NCI-H2081 treated with DMSO at 0.1 percent for 48 hours (cell line): Measurements from ENCODE around the gene RBM19.
"Not testable (repeated sequence)": the region's sequence is repeated elsewhere in the genome, so short reads cannot be mapped to it uniquely, and the experiment has no call there.

Experiments used
- DNase-seq: peaks from one replicate; lab custom pipeline; 2025; lab: John Stamatoyannopoulos, UW

RBM19 gene, protein sequence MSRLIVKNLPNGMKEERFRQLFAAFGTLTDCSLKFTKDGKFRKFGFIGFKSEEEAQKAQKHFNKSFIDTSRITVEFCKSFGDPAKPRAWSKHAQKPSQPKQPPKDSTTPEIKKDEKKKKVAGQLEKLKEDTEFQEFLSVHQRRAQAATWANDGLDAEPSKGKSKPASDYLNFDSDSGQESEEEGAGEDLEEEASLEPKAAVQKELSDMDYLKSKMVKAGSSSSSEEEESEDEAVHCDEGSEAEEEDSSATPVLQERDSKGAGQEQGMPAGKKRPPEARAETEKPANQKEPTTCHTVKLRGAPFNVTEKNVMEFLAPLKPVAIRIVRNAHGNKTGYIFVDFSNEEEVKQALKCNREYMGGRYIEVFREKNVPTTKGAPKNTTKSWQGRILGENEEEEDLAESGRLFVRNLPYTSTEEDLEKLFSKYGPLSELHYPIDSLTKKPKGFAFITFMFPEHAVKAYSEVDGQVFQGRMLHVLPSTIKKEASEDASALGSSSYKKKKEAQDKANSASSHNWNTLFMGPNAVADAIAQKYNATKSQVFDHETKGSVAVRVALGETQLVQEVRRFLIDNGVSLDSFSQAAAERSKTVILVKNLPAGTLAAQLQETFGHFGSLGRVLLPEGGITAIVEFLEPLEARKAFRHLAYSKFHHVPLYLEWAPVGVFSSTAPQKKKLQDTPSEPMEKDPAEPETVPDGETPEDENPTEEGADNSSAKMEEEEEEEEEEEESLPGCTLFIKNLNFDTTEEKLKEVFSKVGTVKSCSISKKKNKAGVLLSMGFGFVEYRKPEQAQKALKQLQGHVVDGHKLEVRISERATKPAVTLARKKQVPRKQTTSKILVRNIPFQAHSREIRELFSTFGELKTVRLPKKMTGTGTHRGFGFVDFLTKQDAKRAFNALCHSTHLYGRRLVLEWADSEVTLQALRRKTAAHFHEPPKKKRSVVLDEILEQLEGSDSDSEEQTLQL

DNA sequence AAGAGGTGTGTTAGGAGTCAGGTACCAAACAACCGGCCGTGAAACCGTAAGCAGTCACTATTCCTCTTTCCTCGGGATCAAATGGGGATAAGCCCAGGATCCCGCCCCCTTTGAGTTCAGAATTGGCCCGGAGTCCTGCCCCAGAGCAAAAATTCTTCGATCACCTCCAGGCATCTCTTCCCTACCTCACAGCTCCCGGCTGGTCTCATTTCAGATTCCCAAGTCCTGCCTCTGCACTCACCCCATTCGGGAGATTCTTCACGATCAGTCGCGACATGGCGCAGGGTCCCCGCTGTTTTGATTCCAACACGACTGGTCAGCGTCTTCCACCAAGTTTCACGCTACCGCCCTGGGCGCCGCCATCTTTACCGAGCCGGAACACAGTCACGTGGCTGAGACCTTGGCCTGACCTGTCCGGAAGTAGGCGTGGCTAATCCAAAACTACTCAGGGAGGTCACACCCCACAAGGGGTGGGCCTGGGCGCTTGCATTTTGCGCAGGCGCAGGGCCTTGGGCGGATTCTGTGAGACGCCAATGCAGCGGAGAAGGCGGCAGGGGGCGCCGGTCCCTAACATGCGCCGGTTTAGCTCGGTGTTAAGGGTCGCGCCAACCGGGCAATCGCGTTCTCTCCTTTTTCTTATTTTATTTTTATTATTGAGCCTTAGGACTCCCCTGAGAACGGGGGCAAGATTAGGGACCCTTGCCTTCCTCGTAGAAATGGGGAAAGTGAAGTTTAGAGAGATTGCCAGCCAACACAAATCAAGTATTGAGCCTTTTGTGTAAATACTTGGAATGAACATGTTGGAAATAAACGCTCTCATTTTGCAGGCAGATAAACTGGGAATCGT is at the start of gene RBM19:
RBM19 (minus strand) TSS at position 375 of the 847 bp plus-strand sequence; CDS start at position 277, 98 bp downstream.
- DNase-seq, result peak; percentile 76

DNA sequence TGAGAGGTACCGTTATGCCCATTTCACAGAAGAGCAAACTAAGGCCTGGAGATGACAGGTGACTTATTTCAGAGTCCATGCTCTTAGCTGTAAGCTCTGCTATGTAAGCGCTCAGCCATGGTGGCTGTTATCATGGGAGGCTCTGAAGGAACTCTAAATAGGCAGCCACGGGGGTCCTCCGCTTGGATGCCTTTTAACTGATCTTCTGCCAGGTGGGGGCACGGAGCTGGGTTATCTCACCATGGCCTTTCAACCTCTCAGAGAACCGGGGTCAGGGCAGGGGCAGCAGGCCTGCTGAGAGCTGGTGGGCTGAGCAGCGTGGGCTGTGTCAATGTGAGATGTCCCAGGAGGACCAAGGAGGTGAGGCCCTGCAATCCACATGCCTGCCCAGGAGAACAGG is 49.7 kb upstream of the RBM19 start:
- no peak for DNase-seq

DNA sequence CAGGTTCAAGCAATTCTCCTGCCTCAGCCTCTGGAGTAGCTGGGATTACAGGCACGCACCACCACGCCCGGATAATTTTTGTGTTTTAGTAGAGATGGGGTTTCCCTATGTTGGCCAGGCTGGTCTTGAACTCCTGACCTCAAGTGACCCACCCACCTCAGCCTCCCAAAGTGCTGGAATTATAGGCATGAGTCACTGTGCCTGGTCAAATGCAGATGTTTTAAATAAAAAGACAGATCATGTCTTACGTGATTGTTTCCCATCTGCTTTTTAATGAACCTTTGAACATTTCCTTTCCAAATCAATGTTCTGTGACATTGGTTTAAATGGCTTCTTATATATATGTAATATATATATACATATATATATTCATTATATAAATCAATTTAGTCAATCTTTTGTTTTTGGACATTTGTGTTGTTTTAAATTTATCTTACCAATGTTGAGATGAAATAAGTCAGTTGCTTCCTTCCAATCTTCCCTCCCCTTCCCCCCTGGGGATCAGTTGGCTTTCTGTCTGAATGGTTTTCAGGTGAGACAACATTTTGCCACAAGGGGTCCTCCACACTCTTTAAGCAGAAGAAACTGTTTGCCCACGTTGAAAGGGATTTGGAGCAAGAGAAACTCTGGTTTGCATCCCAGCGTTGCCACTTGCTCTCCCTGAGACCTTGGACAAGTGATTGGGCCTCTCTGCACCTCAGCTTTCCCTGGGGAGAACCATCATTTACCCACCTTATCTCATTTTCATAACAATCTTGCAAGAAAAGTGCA is 47.6 kb upstream of the RBM19 start:
- DNase-seq, result no peak

DNA sequence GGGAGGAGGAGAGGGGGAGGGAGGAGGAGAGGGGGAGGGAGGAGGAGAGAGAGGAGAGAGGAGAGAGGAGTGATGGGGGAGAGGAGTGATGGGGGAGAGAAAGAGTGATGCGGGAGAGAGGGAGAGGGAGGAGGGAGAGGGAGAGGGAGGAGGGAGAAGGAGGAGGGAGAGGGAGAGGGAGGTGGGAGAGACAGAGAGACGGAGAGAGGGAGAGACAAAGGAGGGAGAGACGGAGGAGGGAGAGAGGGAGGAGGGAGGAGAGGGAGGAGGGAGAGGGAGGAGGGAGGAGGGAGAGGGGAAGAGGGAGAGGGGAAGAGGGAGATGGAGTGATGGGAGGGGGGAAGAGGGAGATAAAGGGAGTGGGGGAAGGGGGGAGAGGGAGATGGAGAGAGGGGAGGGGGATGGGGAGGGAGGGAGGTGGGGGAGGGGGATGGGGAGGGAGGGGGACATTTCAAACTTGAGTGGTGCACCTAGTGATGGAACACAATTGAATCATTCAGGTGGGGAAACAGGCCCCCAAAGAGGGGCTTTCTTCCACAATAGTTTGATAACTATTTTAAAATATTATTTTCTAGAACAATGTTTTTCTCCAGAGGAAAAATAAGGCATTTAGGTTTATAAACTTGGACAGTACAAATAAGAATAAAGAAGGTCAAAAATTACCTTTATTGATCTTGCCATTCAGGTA is 46.8 kb upstream of the RBM19 start:
- DNase-seq, result no peak

DNA sequence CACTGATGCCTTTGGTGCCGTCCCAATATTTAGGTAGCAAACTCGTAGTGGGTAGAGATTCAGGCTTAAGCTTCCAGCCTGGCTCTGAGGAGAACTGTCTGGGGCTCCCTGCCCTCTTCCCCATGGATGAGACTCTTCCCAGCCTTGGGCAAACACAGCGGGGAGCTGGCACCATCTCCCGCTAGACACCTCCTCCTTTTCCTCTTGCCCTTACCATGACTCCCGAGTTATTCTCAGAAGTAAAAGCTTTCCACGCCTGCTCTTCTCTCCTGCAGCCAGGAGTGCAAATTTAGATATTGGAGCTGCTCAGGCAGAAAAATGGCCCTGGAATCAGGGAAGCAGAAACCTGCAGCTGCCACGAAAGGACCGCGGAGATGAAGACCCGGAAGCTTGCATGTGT is 45.6 kb upstream of the RBM19 start:
- DNase-seq, result no peak

DNA sequence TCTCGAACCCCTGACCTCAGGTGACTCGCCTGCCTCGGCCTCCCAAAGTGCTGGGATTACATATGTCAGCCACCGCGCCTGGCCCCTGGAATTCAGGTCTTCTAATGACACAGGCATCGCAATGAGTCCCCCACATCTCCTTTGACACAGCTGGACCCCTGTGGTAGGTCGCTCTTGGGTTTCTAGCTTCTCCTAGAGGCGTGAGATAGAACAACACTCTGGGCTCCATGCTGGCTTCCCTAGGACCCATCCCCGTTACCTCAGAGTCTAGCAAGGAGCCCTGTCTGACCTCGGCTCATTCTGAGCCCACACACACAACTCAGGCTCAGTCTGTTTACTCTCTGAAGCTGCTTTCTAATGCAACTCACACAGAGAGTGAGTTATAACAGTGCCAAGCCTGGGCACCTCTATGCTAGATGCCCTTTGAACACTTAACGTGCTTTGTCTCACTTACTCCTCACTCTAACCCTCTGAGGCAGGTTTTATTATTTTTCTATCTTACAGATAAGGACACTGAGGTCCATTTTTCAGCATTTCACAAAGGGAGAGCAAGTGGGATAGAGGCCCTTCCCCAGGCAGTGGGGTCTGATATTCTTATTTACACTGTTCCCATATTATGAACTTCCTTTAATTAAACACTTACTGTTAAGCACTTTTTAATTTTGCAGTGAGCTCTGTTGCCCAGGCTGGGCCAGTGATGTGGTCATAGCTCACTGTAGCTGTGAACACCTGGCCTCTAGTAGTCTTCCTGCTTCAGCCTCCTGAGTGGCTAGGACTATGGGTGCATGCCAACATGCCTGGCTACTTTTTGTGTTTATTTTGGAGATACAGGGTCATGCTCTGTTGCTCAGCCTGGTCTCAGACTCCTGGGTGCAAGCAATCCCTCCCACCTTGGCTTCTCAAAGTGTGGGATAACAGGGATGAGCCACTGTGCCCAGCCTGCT is 40.6 kb upstream of the RBM19 start:
- no peak for DNase-seq

DNA sequence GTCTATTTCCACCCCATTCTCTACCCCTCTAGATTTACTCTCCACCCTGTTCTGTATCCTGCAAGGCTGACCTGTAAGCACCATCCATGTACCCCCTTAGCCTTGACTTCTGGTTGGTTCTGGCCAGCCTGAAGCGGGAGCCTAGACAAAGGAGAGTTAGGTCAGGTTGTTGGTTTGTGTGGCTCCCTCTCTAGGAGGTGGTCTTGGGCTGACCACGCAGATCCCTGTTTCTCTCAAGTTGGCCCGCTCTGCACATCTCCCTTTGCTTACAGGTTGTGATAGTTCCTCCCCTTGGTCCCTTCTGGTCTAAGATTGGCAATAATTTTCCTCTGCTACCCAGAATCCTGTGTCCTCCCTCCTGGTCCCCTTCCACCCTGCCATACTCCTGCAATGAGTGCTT is 38.3 kb upstream of the RBM19 start:
- DNase-seq, result no peak

DNA sequence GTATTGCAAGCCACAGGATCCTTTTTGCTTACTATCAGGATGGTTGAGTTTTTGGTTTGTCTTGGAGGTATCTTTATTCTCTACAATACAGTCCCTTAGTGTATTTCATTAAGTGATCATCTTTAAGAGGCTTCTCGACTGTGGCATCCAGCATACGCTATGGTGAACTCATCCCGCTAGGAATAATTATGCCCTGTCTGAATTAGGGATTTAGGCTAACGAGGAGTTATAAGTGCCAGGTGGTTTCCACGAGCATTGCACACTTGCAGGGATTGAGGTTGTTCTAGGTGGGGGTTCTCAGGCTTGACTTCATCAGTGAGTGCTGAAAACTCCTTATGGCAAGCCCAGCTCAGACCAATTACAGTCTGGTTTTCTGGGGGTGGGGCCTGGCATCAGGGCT is 37.2 kb upstream of the RBM19 start:
- DNase-seq, result no peak

DNA sequence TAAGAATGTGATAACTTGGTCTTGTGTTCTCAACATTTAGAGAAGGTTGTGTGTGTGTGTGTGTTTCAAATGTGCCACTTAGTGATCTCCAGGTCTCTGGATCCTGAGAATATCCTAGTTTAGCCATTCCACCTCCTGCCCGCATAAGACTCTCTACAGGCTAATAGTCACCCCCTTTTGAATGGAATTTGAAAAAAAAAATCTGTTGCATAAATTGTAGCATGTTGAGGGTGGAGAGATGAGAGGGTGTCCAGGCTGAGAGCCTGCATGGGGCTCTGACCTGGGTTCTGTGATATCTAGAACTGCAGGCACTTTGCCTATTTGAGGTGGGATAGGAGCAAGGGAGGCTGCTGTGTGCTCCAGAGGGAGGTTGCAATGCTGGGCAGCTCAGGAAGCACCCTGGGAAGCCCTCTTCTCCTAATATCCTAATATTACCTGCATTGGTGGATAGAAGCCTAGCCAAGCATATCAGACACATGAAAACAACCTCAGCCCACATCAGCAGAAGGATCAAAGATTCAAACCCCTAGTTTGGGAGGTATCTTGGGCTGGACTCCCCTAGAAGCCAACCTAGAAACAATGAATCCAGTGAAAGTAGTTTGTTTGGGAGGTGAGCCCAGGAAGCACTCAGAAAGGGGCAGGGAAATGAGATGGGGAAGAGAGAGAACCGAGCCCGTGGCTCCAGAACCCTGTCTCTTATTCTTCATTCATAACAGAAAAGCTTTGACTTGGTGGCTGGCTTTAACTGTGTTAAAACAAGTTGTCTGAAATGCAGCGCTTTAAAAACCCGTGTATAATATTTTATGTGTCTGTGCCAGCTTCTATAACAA is 35.6 kb upstream of the RBM19 start:
- DNase-seq, result no peak

DNA sequence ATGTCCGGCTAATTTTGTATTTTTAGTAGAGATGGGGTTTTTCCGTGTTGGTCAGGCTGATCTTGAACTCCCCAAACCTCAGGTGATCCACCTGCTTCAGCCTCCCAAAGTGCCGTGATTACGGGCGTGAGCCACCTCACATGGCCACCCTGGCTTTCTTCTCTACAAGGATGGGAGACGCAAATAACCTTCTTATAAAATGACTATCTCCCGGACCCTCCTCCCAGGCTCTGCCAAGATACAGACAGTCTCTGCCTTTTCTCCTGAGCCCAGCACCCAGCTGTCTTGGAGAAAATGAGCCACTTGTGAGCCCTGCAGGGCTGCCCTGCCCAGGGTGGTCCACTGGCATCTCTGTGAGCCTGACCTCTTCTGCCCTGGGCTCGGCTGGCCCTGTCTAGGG is 34.7 kb upstream of the RBM19 start:
- no peak for DNase-seq

DNA sequence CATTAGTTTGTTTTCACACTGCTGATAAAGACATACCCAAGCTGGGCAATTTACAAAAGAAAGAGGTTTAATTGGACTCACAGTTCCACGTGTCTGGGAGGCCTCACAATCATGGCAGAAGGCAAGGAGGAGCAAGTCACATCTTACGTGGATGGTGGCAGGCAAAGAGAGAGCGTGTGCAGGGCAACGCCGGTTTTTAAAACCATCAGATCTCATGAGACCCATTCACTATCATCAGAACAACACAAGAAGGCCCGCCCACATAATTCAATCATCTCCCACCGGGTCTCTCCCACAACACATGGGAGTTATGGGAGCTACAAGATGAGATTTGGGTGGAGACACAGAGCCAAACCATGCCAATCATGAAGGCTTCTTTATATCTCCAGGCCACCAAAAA is 34.1 kb upstream of the RBM19 start:
- DNase-seq, result not testable (repeated sequence)

DNA sequence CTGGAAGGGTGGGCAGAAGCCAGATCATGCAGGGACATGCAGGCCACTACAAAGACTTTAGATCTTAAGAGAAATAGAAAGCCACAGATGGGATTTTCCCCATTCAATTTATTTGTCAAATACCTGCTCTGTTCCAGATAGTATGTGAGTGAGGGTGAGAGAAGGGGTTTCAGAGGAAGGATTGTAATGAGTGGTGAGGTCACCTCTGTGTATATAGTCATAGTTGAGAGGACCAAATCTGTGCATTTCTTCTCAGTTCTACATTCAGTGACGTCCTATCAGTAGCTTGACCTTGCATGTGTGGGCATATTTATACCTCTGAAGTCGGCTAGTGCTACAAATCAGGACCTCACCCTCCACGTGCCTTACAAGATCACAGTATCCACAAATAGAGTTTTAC is 31.2 kb upstream of the RBM19 start:
- DNase-seq, result no peak

DNA sequence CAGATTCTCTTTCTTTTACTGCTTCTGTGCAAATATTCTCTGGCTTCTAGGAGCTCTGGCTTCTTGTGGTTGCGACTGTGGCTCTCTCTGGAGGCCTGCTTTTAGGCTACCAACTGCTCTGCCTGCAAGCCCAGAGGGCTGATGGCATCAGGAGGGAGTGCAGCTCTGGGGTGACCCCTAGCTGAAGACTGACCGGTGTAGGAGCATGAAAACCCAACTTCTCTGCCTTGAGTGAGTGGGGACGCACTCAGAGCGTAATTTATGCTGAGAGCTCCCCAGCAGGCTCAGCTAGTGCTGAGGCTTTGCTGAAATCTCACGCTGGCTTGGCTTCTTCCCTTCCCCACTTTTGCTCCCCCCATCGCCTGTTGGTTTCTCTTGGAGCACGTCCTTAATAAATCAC is 29.9 kb upstream of the RBM19 start:
- DNase-seq, result no peak

DNA sequence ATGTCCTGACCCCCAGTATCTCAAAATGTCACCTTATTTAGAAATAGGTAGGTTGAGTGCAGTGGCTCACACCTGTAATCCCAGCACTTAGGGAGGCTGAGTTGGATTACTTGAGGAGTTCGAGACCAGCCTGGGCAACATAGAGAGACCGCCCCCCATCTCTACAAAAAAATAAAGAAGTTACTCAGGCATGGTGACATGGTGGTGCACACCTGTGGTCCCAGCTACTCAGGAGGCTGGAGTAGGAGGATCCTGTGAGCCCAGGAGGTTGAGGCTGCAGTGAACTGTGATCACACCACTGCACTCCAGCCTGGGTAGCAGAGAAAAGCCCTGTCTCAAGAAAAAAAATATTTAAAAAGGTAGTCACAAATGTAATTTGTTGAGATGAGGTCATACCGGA is 27.9 kb upstream of the RBM19 start:
- no peak for DNase-seq

DNA sequence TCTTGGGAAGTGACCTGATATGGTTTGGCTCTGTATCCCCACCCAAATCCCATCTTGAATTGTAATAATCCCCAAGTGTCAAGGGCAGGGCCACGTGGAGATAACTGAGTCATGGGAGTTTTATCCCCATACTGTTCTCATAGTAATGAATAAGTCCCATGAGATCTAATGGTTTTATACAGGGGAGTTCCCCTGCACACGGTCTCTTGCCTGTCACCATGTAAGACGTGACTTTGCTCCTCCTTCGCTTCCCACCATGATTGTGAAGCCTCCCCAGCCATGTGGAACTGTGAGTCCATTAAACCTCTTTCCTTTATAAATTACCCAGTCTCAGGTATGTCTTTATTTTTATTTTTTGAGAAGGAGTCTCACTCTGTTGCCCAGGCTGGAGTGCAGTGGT is 26.6 kb upstream of the RBM19 start:
- not testable (repeated sequence) for DNase-seq

DNA sequence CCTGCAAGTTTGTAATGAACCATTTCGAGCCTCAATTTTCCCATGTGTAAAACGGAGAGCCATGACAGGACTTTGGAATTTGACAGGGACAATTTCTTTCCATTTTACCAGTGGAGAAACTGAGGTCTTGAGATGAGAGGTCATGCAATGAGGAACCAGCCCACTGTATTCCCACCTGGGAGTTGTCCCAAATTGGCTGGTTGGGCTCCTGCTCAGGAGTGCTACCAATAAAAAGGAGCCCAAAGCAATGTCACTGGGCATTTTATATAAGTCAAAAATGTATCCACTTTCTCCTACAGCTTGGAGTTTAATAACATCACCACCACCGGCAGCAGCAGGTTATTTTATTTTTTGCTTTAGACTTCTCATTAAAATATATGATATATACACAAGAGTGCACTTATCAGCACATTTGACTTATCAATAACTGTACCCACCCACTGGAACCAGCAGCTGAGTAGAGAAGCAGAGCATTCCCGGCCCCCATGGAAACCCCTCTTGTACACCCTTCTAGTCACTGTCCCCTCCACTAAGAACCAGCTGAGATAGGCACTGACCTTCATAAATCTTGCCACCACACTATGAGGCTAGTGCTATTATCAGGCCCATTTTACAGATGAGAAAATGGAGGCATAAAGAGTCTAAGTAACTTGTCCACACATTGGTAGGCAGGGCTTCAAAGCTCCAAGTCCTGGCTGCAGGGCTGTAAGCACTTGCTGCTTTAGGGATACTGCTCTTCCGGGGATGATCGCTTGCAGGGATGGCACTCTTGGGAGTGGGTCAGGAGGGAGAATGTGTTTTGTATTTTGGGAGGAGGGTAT is 25.3 kb upstream of the RBM19 start:
- no peak for DNase-seq
